Smooth muscle cell (in vitro differentiated cells): ENCODE results near the gene DLAT. TPM values are rescaled to one million over a fixed set of nuclear protein-coding genes. Genes with fewer than 3 reads are reported as not detected.
"Not testable (repeated sequence)": the region's sequence is repeated elsewhere in the genome, so short reads cannot be mapped to it uniquely, and the experiment has no call there.

ENCODE experiments used
- DNase-seq: peaks from one replicate; lab custom pipeline; 2025; ENCODE audit not compliant: unreplicated experiment; lab: John Stamatoyannopoulos, UW
- H2AFZ ChIP-seq: fragments of 200-600 bp; sonication (generic); 2 replicates; pipeline ENCODE4 v1.6.0; 2016; ENCODE audit warnings: antibody characterized with exemption, low read depth, mild to moderate bottlenecking
- H3F3A ChIP-seq: fragments of 200-600 bp; sonication (generic); 2 replicates; pipeline ENCODE4 v1.6.0; 2017; ENCODE audit warnings: antibody characterized with exemption, low read depth
- H3K27ac ChIP-seq: fragments of 200-600 bp; sonication (generic); 2 replicates; pipeline ENCODE4 v1.5.1; 2016; ENCODE audit warnings: low read depth, mild to moderate bottlenecking
- H3K27me3 ChIP-seq: fragments of 200-600 bp; sonication (generic); 2 replicates; pipeline ENCODE4 v1.6.1; 2016; ENCODE audit warnings: low read depth, mild to moderate bottlenecking
- H3K36me3 ChIP-seq: fragments of 200-600 bp; sonication (generic); 2 replicates; pipeline ENCODE4 v1.5.1; 2016; ENCODE audit warnings: low read depth
- H3K4me1 ChIP-seq: fragments of 200-600 bp; sonication (generic); 2 replicates; pipeline ENCODE4 v1.5.1; 2016; ENCODE audit warnings: low read depth
- H3K4me2 ChIP-seq: fragments of 200-600 bp; sonication (generic); 2 replicates; pipeline ENCODE4 v1.6.0; 2016; ENCODE audit warnings: mild to moderate bottlenecking
- H3K4me3 ChIP-seq: fragments of 200-600 bp; sonication (generic); 2 replicates; pipeline ENCODE4 v1.5.1; 2016; ENCODE audit warnings: mild to moderate bottlenecking
- H3K79me2 ChIP-seq: fragments of 200-600 bp; sonication (generic); 2 replicates; pipeline ENCODE4 v1.6.0; 2016; ENCODE audit warnings: low read depth, mild to moderate bottlenecking
- H3K9ac ChIP-seq: fragments of 200-600 bp; sonication (generic); 2 replicates; pipeline ENCODE4 v1.6.0; 2016; ENCODE audit warnings: low read depth
- H3K9me3 ChIP-seq: fragments of 200-600 bp; sonication (generic); replicated peaks from 2 replicates; pipeline ENCODE4 v1.5.1; 2016; ENCODE audit warnings: low read depth
- H4K20me1 ChIP-seq: fragments of 200-600 bp; sonication (generic); 2 replicates; pipeline ENCODE4 v1.6.0; 2016; ENCODE audit warnings: low read depth
- CTCF ChIP-seq: fragments of 200-600 bp; sonication (generic); IDR thresholded peaks from 2 replicates; pipeline ENCODE4 v1.5.1; 2017; ENCODE audit warnings: borderline replicate concordance, mild to moderate bottlenecking, antibody characterized with exemption; ENCODE audit not compliant: insufficient read depth, poor library complexity, severe bottlenecking
- WGBS: methylation state at CpG from one replicate; pipeline ENCODE4 v1.1.7; 2016; ENCODE audit warnings: low lambda C conversion rate; 5-methylcytosine and 5-hydroxymethylcytosine counted together
- polyA plus RNA-seq: library from polyadenylated mRNA; unstranded; fragments of >200 nt; fragmentation: Nextera tagmentation; extraction: Ambion mirVana; gene quantifications from 2 replicates; pipeline ENCODE4 v1.2.1, GENCODE V29; 2016
- total RNA-seq: library from RNA; depleted of rRNA; stranded (reverse); fragments of >200 nt; gene quantifications from 2 replicates; pipeline ENCODE4 v1.2.3, GENCODE V29; 2014

DLAT gene
- total and polyA plus RNA-seq, 2 experiments from 2014 or later: 23.6 to 23.8 TPM

- 15% methylated on average over 10 of the region's 10 CpGs for WGBS
- peak overlapping the region; percentile 94 for H2AFZ ChIP-seq
- H4K20me1 ChIP-seq: no peaks in the 10 kb centered on the region
- TF ChIP-seq CTCF: no peak
- H3F3A ChIP-seq: no peaks in the 10 kb centered on the region
- peaks cover 8% of the 10 kb centered on the region for H3K79me2 ChIP-seq
- no peaks in the 10 kb centered on the region for H3K27me3 ChIP-seq
- H3K9ac ChIP-seq: peak overlapping the region; percentile 56
- no peaks in the 10 kb centered on the region for H3K9me3 ChIP-seq
- H3K4me3 ChIP-seq: peak overlapping the region; percentile 68
- peaks cover 8% of the 10 kb centered on the region for H3K4me1 ChIP-seq
- no peak for DNase-seq
- peaks cover 14% of the 10 kb centered on the region for H3K36me3 ChIP-seq
- peak overlapping the region; percentile 87 for H3K4me2 ChIP-seq
- H3K27ac ChIP-seq: peak overlapping the region; percentile 34
These were observed 933 bp upstream of the DLAT start for GRCh38 chr11:112024178-112024772.

- Histone ChIP-seq H3K27me3 (no peaks in the 10 kb centered on the region), H3K27ac (peak overlapping the region; percentile 34), H3K4me2 (peak overlapping the region; percentile 87), H3F3A (no peaks in the 10 kb centered on the region), H3K36me3 (peaks cover 11% of the 10 kb centered on the region), H3K9me3 (no peaks in the 10 kb centered on the region), H2AFZ (peak overlapping the region; percentile 94), H4K20me1 (no peaks in the 10 kb centered on the region), H3K4me3 (peak overlapping the region; percentile 68), H3K79me2 (peaks cover 8% of the 10 kb centered on the region), H3K4me1 (peaks cover 8% of the 10 kb centered on the region), H3K9ac (peak overlapping the region; percentile 56)
- under 1% methylated on average over 8 of the region's 8 CpGs for WGBS
- no peak for DNase-seq
- TF ChIP-seq CTCF: no peak
These were observed 499 bp downstream of the DLAT start for GRCh38 chr11:112025707-112026106.

- H2AFZ ChIP-seq, H3K4me1 ChIP-seq, H3K4me2 ChIP-seq, H4K20me1 ChIP-seq, H3K4me3 ChIP-seq, H3K9ac ChIP-seq, H3K27ac ChIP-seq, H3F3A ChIP-seq, H3K9me3 ChIP-seq, DNase-seq, H3K27me3 ChIP-seq: not testable (repeated sequence)
- Histone ChIP-seq H3K79me2 (peaks cover 12% of the 10 kb centered on the region), H3K36me3 (peaks cover 12% of the 10 kb centered on the region)
- 97% methylated on average over 19 of the region's 49 CpGs for WGBS
These were observed 1.7 kb downstream of the DLAT start for GRCh38 chr11:112026784-112027410.

- no peak for TF ChIP-seq CTCF
These were observed 4.3 kb downstream of the DLAT start for GRCh38 chr11:112029460-112029859.

More at GRCh38 chr11:112029460-112029859, 4.3 kb downstream of the DLAT start:
- H3K4me3 ChIP-seq: no peak overlapping the region
- no peak overlapping the region for H2AFZ ChIP-seq
- H3K4me1 ChIP-seq: peaks cover 5% of the 10 kb centered on the region
- H4K20me1 ChIP-seq: no peaks in the 10 kb centered on the region
- H3K79me2 ChIP-seq: peaks cover 12% of the 10 kb centered on the region
- no peak overlapping the region for H3K9ac ChIP-seq
- no peak overlapping the region for H3K4me2 ChIP-seq
- H3K27ac ChIP-seq: no peak overlapping the region
- DNase-seq: no peak
- H3K27me3 ChIP-seq: no peaks in the 10 kb centered on the region
- H3K36me3 ChIP-seq: peaks cover 12% of the 10 kb centered on the region
- 100% methylated on average over 2 of the region's 2 CpGs for WGBS
- no peaks in the 10 kb centered on the region for H3K9me3 ChIP-seq
- H3F3A ChIP-seq: no peaks in the 10 kb centered on the region
